HG02623 (cell line): ENCODE data around the gene COX8A.
"Not testable (repeated sequence)": the region's sequence is repeated elsewhere in the genome, so short reads cannot be mapped to it uniquely, and the experiment has no call there.

Experiments used
- ATAC-seq: cut with Tn5 transposase; IDR thresholded peaks from one replicate; pipeline ENCODE4 v1.9.1; 2021; ENCODE audit warnings: moderate library complexity; ENCODE audit not compliant: unreplicated experiment

COX8A gene

GRCh38 chr11:63966444-63966843 is 8.0 kb upstream of the COX8A start:
- no peak for ATAC-seq

- ATAC-seq = no peak
These were observed 5.0 kb upstream of the COX8A start for GRCh38 chr11:63969461-63969860.

GRCh38 chr11:63970902-63971301 is 3.5 kb upstream of the COX8A start:
- no peak for ATAC-seq

- not testable (repeated sequence) for ATAC-seq
These were observed 535 bp upstream of the COX8A start for GRCh38 chr11:63973912-63974258.

GRCh38 chr11:63978551-63979239 is 4.3 kb downstream of the COX8A start:
- no peak for ATAC-seq

- no peak for ATAC-seq
These were observed 5.0 kb downstream of the COX8A start for GRCh38 chr11:63979426-63979825.

- peak; percentile 42 for ATAC-seq
These were observed 11.4 kb downstream of the COX8A start for GRCh38 chr11:63985812-63986155.

- ATAC-seq = peak; percentile 84
These were observed 11.9 kb downstream of the COX8A start, which contains the start of gene OTUB1 for GRCh38 chr11:63986156-63986931. Gene OTUB1 (plus strand): TSS chr11:63986438. CDS start chr11:63986457, 19 bp downstream.

- ATAC-seq = no peak
These were observed 12.6 kb downstream of the COX8A start for GRCh38 chr11:63986932-63987513.

- no peak for ATAC-seq
These were observed 17.1 kb downstream of the COX8A start for GRCh38 chr11:63991558-63991957.

- no peak for ATAC-seq
These were observed 18.7 kb downstream of the COX8A start for GRCh38 chr11:63993100-63993499.

- ATAC-seq = no peak
These were observed 19.6 kb downstream of the COX8A start for GRCh38 chr11:63993993-63994392.

- no peak for ATAC-seq
These were observed 22.1 kb downstream of the COX8A start for GRCh38 chr11:63996512-63996911.

- ATAC-seq = no peak
These were observed 22.8 kb downstream of the COX8A start for GRCh38 chr11:63997104-63997700.

GRCh38 chr11:63997801-63998337 is 23.4 kb downstream of the COX8A start:
- no peak for ATAC-seq

- no peak for ATAC-seq
These were observed 24.3 kb downstream of the COX8A start for GRCh38 chr11:63998558-63999348.

GRCh38 chr11:63999349-64000025 is 25.1 kb downstream of the COX8A start:
- no peak for ATAC-seq

- peak; percentile 35 for ATAC-seq
These were observed 25.8 kb downstream of the COX8A start for GRCh38 chr11:64000026-64000739.

- no peak for ATAC-seq
These were observed 26.5 kb downstream of the COX8A start for GRCh38 chr11:64000740-64001483.
